HG02981 (cell line): Measurements from ENCODE around the gene OR52E5.

Source experiments
- ATAC-seq: cut with Tn5 transposase; IDR thresholded peaks from one replicate; pipeline ENCODE4 v1.9.1; 2021; ENCODE audit warnings: mild to moderate bottlenecking, moderate library complexity; ENCODE audit not compliant: unreplicated experiment

Gene OR52E5

DNA sequence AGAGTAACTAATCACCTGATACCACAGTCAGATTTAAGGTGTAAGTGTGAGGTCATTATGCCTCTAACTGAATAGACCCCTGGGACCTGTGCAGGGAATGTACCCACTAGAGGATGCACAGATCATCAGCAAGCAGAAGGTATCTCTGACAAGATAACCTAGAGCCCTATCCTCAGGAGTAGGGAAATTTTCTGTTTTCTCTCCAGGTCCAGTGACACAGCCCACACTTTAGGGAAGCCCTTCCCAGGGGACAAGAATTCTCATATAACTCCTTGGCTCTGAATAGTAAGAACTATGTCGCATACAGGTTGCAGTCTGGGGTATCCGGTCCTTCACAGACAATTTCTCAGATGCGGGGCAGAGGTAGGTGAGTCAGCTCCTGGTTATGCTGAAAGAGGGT is at the start of gene OR52E5:
Gene OR52E5, plus strand, starts transcription at position 301 of the 400 bp plus-strand sequence. CDS start 7,569 bp downstream, outside the sequence.
- ATAC-seq: no peak

DNA sequence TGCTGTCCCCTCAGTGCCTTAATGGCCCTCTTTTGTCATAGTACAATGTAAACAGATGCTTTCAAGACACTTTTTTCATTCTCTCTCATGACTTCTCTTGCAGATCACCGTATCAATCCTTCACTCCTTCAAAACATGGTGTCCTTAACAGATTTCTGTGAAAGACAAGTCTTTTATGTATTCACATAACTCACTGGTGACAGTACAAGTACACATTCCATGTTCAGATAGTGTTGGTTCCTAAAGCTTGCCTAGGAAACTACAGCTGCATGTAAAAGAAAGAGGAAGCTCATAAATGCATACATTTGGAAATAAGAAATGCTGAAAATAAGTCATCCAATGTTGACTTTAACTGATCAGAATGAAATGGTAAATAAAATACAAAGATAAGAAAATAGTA is 46.3 kb upstream of the OR52E5 start:
- no peak for ATAC-seq

DNA sequence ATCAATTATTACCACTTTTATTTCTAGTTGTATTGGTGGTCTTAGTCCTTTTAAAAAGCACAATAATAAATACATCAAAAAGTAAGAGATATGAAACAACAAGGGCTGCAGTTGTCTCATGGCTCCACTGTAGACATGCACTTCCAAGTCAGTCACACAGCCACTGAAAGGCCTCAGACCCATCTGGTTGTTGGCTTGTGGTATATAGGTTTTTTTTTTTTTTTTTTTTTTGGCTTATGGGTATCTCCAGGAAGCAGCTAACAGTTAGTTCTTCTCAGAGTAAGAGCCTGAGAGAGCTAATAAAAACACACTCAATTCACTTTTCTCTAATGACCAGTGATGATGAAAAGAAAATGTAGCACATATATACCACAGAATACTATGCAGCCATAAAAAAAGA is 45.3 kb upstream of the OR52E5 start:
- no peak for ATAC-seq

DNA sequence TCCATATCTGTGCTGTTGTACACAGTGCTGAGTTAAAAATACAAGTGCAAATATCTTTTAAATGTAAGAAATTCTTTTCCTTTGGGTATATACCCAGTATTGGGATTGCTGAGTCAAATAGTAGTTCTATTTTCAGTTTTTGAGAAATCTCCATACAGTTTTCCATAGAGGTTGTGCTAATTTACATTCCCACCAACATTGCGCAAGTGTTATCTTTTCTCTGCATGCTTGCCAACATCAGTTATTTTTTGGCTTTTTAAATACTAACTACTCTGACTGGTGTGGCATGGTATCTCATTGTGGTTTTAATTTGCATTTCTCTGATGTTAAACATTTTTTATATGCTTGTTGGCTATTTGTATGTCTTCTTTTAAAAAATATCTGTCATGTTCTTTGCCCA is 42.0 kb upstream of the OR52E5 start:
- ATAC-seq: no peak

DNA sequence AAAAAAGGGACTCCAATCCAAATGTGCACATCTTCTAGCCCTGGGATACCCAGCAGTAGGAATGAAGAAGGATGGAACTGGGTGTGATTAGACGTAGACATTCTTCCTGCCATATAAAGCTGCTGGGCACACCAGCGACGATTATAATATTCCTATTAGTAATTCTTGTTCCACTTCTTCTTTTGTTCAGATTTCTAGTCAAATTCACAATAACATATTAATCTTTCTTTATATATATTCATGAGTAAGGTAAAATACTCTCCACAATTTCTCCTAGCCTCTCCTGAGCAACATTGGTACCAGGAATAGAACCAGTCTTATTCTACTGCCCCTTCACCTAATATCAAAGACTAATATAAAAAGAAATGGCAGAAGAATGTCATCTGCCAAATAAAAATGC is 35.4 kb upstream of the OR52E5 start, which contains the start of gene OR52E8:
Gene OR52E8, minus strand, starts transcription at position 101 of the 400 bp plus-strand sequence. Its CDS starts 0 bp downstream, at position 101.
- ATAC-seq: no peak

DNA sequence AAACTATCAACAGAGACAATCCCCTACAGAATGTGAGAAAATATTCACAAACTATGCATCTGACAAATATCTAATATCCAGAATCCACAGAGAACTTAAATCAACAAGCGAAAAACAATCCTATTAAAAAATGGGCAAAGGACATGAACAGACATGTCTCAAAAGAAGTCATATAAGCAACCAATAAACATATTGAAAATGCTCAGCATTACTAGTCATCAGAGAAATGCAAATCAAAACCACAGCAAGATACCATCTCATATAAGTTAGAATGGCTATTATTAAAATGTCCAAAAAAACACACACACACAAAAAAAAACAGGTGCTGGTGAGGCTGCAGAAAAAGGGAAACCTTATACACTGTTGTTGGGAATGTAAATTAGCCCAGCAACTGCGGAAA is 27.2 kb upstream of the OR52E5 start:
- ATAC-seq: no peak

DNA sequence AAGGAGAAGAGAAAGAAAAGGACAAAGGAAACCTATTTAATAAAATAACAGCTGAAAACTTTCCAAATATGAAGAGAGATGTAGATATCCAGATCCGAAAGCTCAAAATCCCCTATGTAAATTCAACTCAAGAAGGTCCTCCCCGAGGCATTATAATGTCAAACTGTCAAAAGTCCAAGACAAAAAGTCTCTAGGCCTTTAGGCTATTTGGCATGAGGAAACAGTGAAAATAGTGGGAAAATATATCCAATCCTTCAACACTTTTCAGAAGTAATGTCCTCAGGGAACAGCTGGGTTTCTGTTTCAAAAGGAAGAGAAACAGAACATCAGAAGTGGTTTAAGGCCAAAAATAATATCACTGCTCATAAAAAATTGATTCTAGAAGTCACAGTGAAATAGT is 14.4 kb upstream of the OR52E5 start:
- no peak for ATAC-seq

DNA sequence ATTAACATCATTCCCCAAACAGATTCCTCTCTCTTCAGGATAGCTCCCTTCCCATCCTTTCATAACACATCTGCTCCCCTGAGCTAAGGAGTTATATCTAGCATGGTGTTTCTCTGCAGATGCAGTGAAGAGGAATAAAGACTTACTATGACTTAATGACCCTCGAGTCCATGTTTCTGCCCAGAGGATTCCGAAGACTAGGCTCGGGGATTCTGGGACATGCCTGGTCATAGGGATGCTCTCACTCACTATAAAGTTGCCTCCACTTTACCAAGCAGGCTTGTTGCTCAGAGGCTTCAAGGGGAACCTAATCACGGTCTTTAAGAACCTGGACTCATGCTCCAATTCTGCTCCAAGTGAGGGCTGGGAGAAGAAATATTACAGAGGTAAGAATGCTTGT is 12.7 kb upstream of the OR52E5 start, which contains the start of gene OR52E4:
Gene OR52E4, plus strand, starts transcription at position 301 of the 400 bp plus-strand sequence. CDS start 3,664 bp downstream, outside the sequence.
- no peak for ATAC-seq

DNA sequence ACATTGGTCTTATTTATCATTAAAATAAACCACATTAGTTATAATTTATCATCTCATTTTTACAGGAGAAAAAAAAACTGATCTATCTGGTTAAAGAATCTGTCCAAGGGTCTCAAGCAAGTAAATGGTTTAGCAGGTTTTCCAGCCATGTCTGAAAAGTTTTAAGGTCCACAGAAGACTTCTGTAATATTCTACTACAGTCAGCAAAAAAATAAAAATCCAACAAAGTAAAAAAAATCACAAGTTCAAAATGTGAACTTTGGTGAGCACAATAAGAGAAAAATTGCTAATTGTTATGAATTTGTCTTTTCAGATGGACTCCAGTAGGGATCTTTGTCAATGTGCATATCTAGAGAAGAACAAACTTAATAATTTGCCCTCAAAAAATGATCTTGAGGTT is 11.3 kb upstream of the OR52E5 start:
- ATAC-seq: no peak

DNA sequence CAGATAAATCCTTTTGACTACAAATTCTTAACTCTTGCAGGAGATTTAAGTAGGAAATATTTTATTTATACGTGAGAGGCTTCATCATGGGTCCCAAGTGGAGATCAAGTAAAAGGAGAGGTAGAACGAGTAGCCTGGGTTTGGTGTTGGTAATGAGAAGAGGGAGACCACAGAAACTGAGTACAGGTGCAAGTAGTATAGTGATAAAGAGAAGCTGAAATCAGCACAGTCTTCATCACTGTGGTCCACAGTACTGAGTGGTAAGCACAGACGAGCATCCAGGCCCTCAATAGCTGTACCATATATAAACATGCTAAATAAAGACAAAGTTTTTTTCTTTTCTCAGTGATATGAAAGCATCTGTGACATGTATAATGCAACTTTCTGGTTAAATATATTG is 5.8 kb upstream of the OR52E5 start:
- no peak for ATAC-seq

DNA sequence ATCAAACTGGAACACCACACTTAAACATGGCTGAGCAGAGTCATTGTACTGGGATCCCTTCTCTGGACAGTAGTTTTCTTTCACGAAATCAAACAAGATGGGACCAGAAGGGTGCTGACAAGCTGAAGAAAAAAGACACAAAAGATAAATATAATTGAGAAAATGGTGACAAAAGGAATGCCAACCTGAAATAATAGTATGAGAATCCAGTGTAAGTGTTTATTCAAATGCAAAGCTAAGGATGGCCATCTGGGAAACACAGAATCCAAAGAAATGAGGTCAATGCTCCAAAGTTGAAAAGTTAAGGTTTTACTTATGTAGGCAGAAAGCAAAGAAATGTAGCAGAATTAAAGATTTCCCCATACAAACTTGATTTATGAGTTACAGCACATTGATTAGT is 5.3 kb upstream of the OR52E5 start:
- no peak for ATAC-seq

DNA sequence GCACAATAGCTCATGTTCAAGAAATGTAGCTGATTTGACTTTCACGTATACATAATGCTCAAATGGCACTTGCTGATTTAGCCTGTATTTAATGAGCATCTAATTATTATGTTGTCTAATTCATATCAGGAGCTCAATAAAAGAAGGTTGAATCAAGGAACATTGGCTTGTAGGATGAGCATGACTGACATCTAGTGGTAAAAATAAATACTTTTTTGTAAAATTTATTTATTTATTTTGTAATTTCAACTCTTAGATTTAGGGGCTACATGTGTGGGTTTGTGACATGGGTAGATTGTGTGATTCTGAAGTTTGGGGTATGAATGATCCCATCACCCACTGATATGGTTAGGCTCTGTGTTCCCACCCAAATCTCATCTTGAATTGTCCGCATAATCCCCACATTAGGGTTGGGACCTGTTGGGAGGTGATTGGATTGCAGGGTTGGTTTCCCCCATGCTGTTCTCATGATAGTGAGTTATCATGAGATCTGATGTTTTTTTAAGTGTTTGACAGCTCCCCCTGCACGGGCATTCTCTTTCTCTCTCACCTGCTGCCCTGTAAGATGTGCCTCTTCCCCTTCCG is 1.7 kb upstream of the OR52E5 start:
- no peak for ATAC-seq

DNA sequence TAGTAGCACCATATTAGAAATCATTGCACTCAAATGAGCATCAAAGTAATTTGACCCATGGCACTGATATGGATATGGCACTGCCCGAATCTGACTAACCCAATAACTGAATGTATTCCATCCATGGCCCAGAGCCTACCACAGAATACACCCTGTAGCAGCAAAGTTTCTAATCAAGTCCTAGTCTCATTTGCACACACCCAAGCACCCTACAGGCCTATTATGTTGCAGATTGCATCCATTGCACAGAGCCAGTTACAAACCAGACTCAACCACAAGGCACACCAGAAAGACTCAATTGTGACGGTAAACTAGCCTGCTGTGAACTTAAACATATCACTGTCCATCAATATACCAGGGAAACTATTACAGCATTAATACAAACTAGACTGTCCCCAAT is 6.5 kb downstream of the OR52E5 start:
- ATAC-seq: no peak

DNA sequence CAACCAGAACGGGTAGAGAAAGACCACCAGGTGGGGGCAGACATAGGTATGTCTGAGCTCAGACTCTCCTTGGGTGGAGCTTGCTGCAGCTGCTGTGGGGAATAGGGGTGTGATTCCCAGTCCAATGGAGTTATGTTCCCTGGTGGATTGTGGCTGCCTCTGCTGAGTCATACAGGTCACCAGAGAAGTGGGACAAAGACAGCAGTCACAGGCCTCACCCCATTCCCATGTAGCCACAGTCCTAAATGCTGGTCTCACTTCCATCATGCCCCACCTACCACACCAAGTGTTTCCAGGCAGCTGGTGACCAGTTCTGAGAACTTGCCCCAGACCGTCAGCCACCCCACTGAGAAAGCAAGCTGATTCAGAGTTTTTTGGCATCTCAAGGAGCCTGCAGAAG is 17.5 kb downstream of the OR52E5 start:
- ATAC-seq: no peak

DNA sequence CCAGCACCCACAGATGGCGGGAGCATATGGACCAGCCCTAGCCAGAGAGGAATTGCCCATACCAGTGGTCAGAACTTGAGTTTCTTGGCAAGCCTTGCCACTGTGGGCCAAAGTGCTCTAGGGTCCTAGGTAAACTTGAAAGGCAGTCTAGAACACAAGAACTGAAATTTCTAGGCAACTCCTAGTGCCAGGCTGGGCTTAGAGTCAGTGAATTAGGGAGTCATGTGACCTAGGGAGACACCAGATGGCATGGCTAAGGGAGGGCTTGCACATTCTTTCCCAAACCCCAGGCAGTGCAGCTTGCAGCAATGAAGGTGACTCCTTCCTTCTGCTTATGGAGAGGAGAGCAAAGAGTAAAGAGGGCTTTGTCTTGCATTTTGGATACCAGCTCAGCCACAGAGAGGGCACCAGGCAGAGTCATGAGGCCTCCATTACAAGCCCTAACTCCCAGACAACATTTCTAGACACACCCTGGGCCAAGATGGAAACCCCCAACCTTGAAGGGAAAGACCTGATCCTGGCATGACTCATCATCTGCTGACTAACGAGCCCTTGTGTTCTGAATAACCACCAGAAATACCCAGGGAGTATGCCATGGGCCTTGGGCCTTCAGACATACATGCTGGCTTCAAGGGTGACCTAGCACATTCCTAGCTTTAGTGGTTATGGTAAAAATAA is 29.9 kb downstream of the OR52E5 start:
- peak; percentile 86 for ATAC-seq

DNA sequence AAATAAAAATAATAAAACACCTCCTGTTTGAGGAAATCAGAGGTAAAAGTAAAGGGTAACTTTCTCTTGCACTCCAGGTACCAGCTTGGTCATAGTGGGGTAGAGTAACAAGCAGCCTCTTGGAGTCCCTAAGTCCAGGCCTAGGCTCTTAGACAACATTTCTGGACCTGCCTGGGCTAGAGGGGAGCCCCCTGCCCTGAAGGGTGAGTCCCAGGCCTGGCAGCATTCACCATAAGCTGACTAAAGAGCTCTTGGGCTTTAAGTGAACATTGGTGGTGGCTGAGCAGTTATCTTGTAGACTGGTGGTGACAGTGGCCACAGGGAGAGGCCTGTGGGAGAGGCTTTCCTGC is 30.4 kb downstream of the OR52E5 start:
- peak; percentile 38 for ATAC-seq

DNA sequence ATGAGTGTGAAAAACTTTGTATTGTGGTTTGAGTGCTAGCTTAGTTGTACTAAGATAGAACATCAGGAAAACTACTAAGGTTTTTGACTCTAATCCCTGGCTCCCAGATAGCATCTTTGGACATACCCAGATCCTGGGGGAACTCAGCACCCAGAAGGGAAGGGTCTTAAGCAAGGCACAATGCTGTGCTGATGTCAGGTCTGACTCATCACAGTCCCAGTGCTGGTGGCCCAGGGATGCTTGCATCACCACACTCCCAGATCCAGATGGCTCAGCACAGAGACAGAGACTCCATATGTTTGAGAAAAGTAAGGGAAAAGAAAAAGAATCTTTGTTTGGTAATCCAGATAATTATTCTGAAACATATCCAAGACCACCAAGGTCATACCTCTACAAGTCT is 30.8 kb downstream of the OR52E5 start:
- no peak for ATAC-seq

DNA sequence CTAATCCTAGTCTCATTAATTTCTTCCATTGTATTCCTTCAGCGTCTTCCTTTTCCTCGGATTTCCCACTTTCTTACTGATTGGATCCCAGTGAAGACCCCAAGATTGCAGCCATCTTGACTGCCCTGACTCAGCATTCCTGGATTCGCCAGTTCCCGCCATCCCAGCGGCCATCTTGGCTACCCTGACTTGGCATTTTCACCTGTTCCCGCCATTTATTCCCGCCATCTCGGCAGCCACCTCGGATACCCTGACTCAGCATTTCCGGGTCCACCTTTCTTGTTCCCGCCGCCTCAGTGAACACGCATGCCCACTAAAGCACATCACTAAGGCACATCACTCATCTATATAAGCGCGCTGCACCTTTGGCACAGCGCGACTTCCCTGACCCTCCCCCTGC is 35.3 kb downstream of the OR52E5 start:
- ATAC-seq: no peak

DNA sequence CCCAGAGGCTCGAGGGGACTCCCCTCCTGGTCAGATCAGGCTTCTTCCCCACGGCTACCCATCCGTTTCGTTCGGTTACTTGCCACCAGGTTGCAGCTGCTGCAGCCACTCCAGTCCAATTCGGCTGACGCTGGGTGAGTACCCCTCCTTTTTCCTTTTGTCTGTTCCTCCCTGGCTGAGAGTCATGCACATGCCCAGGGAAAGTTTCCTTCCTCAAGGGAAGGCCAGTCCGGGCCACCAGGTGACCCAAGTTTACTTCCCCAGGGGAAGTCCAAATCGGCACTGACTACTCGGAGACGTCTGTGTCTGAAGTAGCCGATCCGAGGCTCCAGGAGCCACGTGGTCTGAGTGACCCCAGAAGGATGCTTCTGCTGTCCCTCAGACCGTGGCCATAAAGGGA is 35.8 kb downstream of the OR52E5 start:
- no peak for ATAC-seq

DNA sequence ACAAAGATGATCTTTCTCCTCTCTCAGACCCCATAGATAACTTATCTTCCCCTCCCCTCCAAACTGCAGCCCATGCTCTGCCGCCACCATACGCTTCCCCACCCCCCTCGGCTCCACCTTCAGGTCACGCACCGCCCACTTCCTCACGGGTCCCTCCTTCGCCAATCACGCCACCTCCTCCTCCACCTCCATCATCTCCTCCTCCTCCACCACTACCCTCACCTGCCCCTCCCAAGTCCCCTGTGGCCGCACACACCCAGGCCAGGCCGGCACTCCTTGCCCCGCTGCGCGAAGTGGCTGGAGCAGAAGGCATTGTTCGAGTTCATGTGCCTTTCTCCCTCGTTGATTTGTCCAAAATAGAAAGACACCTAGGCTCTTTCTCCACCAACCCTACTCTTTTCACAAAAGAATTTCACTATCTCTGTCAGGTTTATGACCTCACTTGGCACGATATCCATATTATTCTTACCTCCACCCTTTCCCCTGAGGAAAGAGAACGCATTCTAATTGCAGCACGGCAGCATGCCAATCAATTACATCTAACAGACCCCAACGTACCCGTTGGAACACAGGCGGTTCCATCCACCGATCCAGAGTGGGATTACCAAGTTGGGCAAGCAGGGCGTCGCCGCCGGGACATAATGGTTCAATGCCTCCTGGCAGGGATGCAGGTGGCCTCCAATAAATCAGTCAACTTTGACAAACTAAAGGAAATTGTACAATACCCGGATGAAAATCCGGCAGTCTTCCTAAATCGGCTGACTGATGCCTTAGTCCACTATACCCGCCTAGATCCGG is 36.8 kb downstream of the OR52E5 start:
- no peak for ATAC-seq

DNA sequence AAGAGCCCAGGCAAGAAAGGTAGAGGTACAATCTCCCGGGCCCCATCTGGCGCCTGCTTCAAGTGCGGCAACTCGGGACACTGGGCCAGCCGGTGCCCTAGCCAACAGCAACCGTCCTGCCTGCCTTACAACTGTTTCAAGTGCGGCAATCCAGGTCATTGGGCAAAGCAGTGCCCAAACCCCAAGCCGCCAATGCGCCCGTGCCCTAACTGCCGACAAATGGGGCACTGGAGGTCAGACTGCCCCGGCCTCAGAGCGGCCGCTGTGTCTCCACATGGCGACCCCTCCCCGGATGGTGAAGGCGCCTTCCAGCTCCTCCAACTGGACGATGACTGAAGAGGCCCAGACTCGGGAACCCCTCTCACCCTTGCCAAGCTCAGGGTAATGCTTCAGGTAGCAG is 37.6 kb downstream of the OR52E5 start:
- ATAC-seq: no peak

DNA sequence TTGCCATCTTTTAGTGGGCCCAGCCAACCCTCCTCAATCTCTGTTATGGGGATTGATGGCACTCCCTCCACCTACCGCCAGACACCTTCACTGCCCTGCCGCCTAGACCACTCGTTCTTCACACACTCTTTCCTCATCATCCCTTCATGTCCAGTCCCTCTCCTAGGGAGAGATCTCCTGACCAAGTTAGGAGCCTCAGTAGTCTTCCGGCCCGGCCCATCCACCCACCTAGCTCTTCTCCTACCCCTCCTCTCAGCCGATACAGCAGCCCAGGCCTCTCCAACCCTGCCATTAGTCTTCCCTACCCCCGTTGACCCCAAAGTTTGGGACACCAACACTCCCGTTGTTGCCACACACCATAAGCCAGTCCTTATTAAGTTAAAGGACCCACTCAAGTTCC is 38.1 kb downstream of the OR52E5 start:
- ATAC-seq: no peak
